ENCODE results near the gene COL23A1.
"Not testable (repeated sequence)": the region's sequence is repeated elsewhere in the genome, so short reads cannot be mapped to it uniquely, and the experiment has no call there.

COL23A1 gene

GRCh38 chr5:178234121-178234749 is 356.0 kb downstream of the COL23A1 start:
- DNase-seq = no peak

- no peak for DNase-seq
These were observed 357.2 kb downstream of the COL23A1 start for GRCh38 chr5:178232920-178233429.

GRCh38 chr5:178232124-178232919 is 357.9 kb downstream of the COL23A1 start, which contains the start of gene PHYKPL:
TSS of gene PHYKPL (minus strand) at chr5:178232802. CDS start at chr5:178232550, 252 bp downstream.
- peak; percentile 72 to 73 for DNase-seq

- peak in 1 of 2 experiments; percentile 12 for DNase-seq
These were observed 358.6 kb downstream of the COL23A1 start for GRCh38 chr5:178231539-178232123.

GRCh38 chr5:178230879-178231538 is 359.2 kb downstream of the COL23A1 start:
- DNase-seq = no peak

GRCh38 chr5:178229861-178230260 is 360.3 kb downstream of the COL23A1 start:
- DNase-seq = no peak

- DNase-seq = not testable (repeated sequence)
These were observed 361.1 kb downstream of the COL23A1 start for GRCh38 chr5:178229111-178229510.

GRCh38 chr5:178228609-178229008 is 361.6 kb downstream of the COL23A1 start:
- no peak for DNase-seq

GRCh38 chr5:178227929-178228328 is 362.3 kb downstream of the COL23A1 start:
- DNase-seq = no peak

GRCh38 chr5:178227138-178227659 is 363.0 kb downstream of the COL23A1 start:
- no peak for DNase-seq

- DNase-seq = no peak
These were observed 365.0 kb downstream of the COL23A1 start for GRCh38 chr5:178225174-178225573.

GRCh38 chr5:178224403-178224802 is 365.8 kb downstream of the COL23A1 start:
- no peak for DNase-seq

GRCh38 chr5:178223828-178224335 is 366.3 kb downstream of the COL23A1 start:
- DNase-seq = no peak

GRCh38 chr5:178223196-178223773 is 366.9 kb downstream of the COL23A1 start:
- DNase-seq = no peak

- DNase-seq = no peak
These were observed 367.9 kb downstream of the COL23A1 start for GRCh38 chr5:178222292-178222691.

- DNase-seq = no peak
These were observed 368.3 kb downstream of the COL23A1 start for GRCh38 chr5:178221853-178222252.

- no peak for DNase-seq
These were observed 368.9 kb downstream of the COL23A1 start for GRCh38 chr5:178221282-178221681.

- no peak for DNase-seq
These were observed 371.4 kb downstream of the COL23A1 start for GRCh38 chr5:178218827-178219226.

- DNase-seq = no peak
These were observed 371.9 kb downstream of the COL23A1 start for GRCh38 chr5:178218237-178218776.

- no peak for DNase-seq
These were observed 373.4 kb downstream of the COL23A1 start for GRCh38 chr5:178216779-178217178.

GRCh38 chr5:178216088-178216534 is 374.1 kb downstream of the COL23A1 start:
- no peak for DNase-seq
